ENCODE measurements around the gene MYZAP. TPM values are rescaled to one million over a fixed set of nuclear protein-coding genes. Genes with fewer than 3 reads are reported as not detected.

The MYZAP gene
- polyA plus RNA-seq, 2 of the 4 experiments (the other 2 are of a cell fraction), result 1.2 to 2.4 TPM

GRCh38 chr15:57580866-57581265 is 10.8 kb upstream of the MYZAP start:
- DNase-seq (ENCODE audit: low read depth in 1 of 2, low spot score in 1 of 2), result no peak
- no peak overlapping the region for H3K4me3 ChIP-seq
- H3K9me3 ChIP-seq, result peaks cover 22% of the 10 kb centered on the region
- ATAC-seq, result peak in 1 of 2 experiments; percentile 60; a peak in 2 of 6 replicates
- TF ChIP-seq MAX (IDR thresholded peaks at IDR 0.05) (no peak), PHF8 (IDR thresholded peaks at IDR 0.05; ENCODE audit: borderline replicate concordance, low read depth) (no peak)
- WGBS (ENCODE audit: missing lambda C conversion rate), result 31% methylated on average over 5 of the region's 5 CpGs
- CTCF ChIA-PET, result interaction anchor here (1.4 to 2.9 kb wide), 6 partner anchors 9 to 31 kb away, joined by 3 to 10 read pairs (median 7); partner anchors contain the start of gene MYZAP
- FAIRE-seq, result no peak
- H3K4me2 ChIP-seq, result no peak overlapping the region
- no peaks in the 10 kb centered on the region for H3K4me1 ChIP-seq
- POLR2A ChIA-PET, result no interaction called here
- H3K27ac ChIP-seq, result no peak overlapping the region

- TF ChIP-seq GATA3 (IDR thresholded peaks at IDR 0.05; ENCODE audit: borderline replicate concordance), result no peak
- TF ChIP-seq FOSB (CRISPR knock-in tag; IDR thresholded peaks at IDR 0.05), result no peak
- TF ChIP-seq HMGXB4 (CRISPR knock-in tag; IDR thresholded peaks at IDR 0.05; ENCODE audit: borderline replicate concordance), result no peak
- no peak for TF ChIP-seq PHF8 (IDR thresholded peaks at IDR 0.05; ENCODE audit: borderline replicate concordance, low read depth)
- TF ChIP-seq MAFK (IDR thresholded peaks at IDR 0.05; ENCODE audit: partially characterized antibody), result no peak
- no peak for TF ChIP-seq SMC3 (IDR thresholded peaks at IDR 0.05)
- no peak for TF ChIP-seq USF2 (IDR thresholded peaks at IDR 0.05)
- no peak overlapping the region for H3K4me2 ChIP-seq
- no peak overlapping the region for H3K4me3 ChIP-seq
- peaks cover 22% of the 10 kb centered on the region for H3K9me3 ChIP-seq
- DNase-seq (ENCODE audit: low read depth in 1 of 2, low spot score in 1 of 2), result no peak
- ChIA-PET CTCF (interaction anchor here (0.8 to 2.9 kb wide), 2 partner anchors 22 to 29 kb away, joined by 3 to 10 read pairs; no protein-coding TSS in a partner anchor), POLR2A (no interaction called here)
- H3K27ac ChIP-seq, result no peak overlapping the region
- H3K4me1 ChIP-seq, result no peaks in the 10 kb centered on the region
- peak; percentile 32 for FAIRE-seq
- ATAC-seq, result no peak
- 20% methylated on average over 1 of the region's 1 CpG for WGBS (ENCODE audit: missing lambda C conversion rate)
Measured at GRCh38 chr15:57582090-57582489, 9.6 kb upstream of the MYZAP start.

- Histone ChIP-seq H3K27ac (no peak overlapping the region), H3K9me3 (peaks cover 22% of the 10 kb centered on the region), H3K4me1 (no peaks in the 10 kb centered on the region), H3K4me2 (no peak overlapping the region), H3K4me3 (no peak overlapping the region)
- no peak for DNase-seq (ENCODE audit: low read depth in 1 of 2, low spot score in 1 of 2)
- WGBS (ENCODE audit: missing lambda C conversion rate), result 7% methylated on average over 2 of the region's 2 CpGs
- ChIA-PET POLR2A (no interaction called here), CTCF (interaction anchor here (3.0 kb wide), 1 partner anchor 23 kb away, joined by 20 read pairs; no protein-coding TSS in a partner anchor)
- TF ChIP-seq RCOR1 (IDR thresholded peaks at IDR 0.05; ENCODE audit: low read depth, low read length), result no peak
- TF ChIP-seq PBX3 (IDR thresholded peaks at IDR 0.05), result no peak
- no peak for TF ChIP-seq ZFP36 (IDR thresholded peaks at IDR 0.05; ENCODE audit: borderline replicate concordance, partially characterized antibody)
- TF ChIP-seq MAFK (IDR thresholded peaks at IDR 0.05; ENCODE audit: partially characterized antibody), result peak; percentile 67
- no peak for FAIRE-seq
- no peak for ATAC-seq
Measured at GRCh38 chr15:57583282-57583681, 8.4 kb upstream of the MYZAP start.

GRCh38 chr15:57583720-57584119 is 8.0 kb upstream of the MYZAP start:
- TF ChIP-seq HDAC2 (IDR thresholded peaks at IDR 0.05), result no peak
- Histone ChIP-seq H3K9me3 (peaks cover 22% of the 10 kb centered on the region), H3K4me1 (no peaks in the 10 kb centered on the region), H3K4me3 (no peak overlapping the region), H3K27ac (no peak overlapping the region), H3K4me2 (no peak overlapping the region)
- ATAC-seq (no peak), FAIRE-seq (no peak), DNase-seq (ENCODE audit: low read depth in 1 of 2, low spot score in 1 of 2) (no peak)
- CTCF ChIA-PET, result interaction anchor here (1.3 to 3.0 kb wide), 3 partner anchors 10 to 24 kb away, joined by 3 to 20 read pairs (median 4); no protein-coding TSS in a partner anchor
- POLR2A ChIA-PET, result no interaction called here
- WGBS (ENCODE audit: missing lambda C conversion rate), result 44% methylated on average over 3 of the region's 3 CpGs
